OCI-LY1 (cell line): Measurements from ENCODE around the gene USP36.

Experiments
- H2AFZ ChIP-seq: fragments of 200-600 bp; sonication (generic), shearing (Covaris generic); 2 replicates; pipeline ENCODE4 v1.6.0; 2014; ENCODE audit warnings: antibody characterized with exemption, mild to moderate bottlenecking, low read length
- H3F3A ChIP-seq: fragments of 200-600 bp; sonication (generic), shearing (Covaris generic); 2 replicates; pipeline ENCODE4 v1.6.0; 2014; ENCODE audit warnings: mild to moderate bottlenecking, antibody characterized with exemption, low read length, moderate library complexity; ENCODE audit not compliant: insufficient read depth
- H3K27ac ChIP-seq: fragments of 200-600 bp; sonication (generic); 2 replicates; pipeline ENCODE4 v1.5.1; 2014; ENCODE audit warnings: low read length, mixed run types, mild to moderate bottlenecking, low read depth; ENCODE audit not compliant: poor library complexity, severe bottlenecking
- H3K27me3 ChIP-seq: fragments of 200-600 bp; sonication (generic); 2 replicates; pipeline ENCODE4 v1.6.0; 2014; ENCODE audit warnings: antibody characterized with exemption, mild to moderate bottlenecking, low read length, moderate library complexity; ENCODE audit not compliant: insufficient read depth
- H3K36me3 ChIP-seq: fragments of 200-600 bp; sonication (generic); 2 replicates; pipeline ENCODE4 v1.6.1; 2014; ENCODE audit warnings: mild to moderate bottlenecking, antibody characterized with exemption, low read length, moderate library complexity, mixed read lengths; ENCODE audit not compliant: insufficient read depth
- H3K4me1 ChIP-seq: fragments of 200-600 bp; sonication (generic); 2 replicates; pipeline ENCODE4 v1.5.1; 2014; ENCODE audit warnings: mild to moderate bottlenecking, low read length, moderate library complexity; ENCODE audit not compliant: insufficient read depth, severe bottlenecking
- H3K4me2 ChIP-seq: fragments of 200-600 bp; sonication (generic), shearing (Covaris generic); 2 replicates; pipeline ENCODE4 v1.6.1; 2014; ENCODE audit warnings: low read length
- H3K4me3 ChIP-seq: fragments of 200-600 bp; sonication (generic); 2 replicates; pipeline ENCODE4 v1.5.1; 2014; ENCODE audit warnings: low read length, low read depth, mild to moderate bottlenecking, mixed read lengths; ENCODE audit not compliant: poor library complexity, severe bottlenecking
- H3K79me2 ChIP-seq: fragments of 200-600 bp; shearing (Covaris generic); 2 replicates; pipeline ENCODE4 v1.6.1; 2016; ENCODE audit warnings: mixed run types, low read length, mixed read lengths; ENCODE audit not compliant: insufficient read depth
- H3K9ac ChIP-seq: fragments of 200-600 bp; sonication (generic), shearing (Covaris generic); 2 replicates; pipeline ENCODE4 v1.6.1; 2014; ENCODE audit warnings: mild to moderate bottlenecking, low read length, mixed read lengths
- H3K9me2 ChIP-seq: fragments of 200-600 bp; sonication (generic), shearing (Covaris generic); 2 replicates; pipeline ENCODE4 v1.6.1; 2014; ENCODE audit warnings: low read depth, mild to moderate bottlenecking, low read length, mixed read lengths
- H3K9me3 ChIP-seq: fragments of 200-600 bp; shearing (Covaris generic); 2 replicates; pipeline ENCODE4 v1.6.1; 2014; ENCODE audit warnings: low read length, mixed read lengths
- H4K20me1 ChIP-seq: fragments of 200-600 bp; sonication (generic), shearing (Covaris generic); 2 replicates; pipeline ENCODE4 v1.6.0; 2016; ENCODE audit warnings: mild to moderate bottlenecking, low read length; ENCODE audit not compliant: insufficient read depth
- EZH2 ChIP-seq: fragments of 200-600 bp; sonication (generic), shearing (Covaris generic); IDR thresholded peaks from 2 replicates; pipeline ENCODE4 v1.8.0; 2017; ENCODE audit warnings: borderline replicate concordance, mixed run types, mild to moderate bottlenecking, antibody characterized with exemption, low read length, moderate library complexity, mixed read lengths
- TF ChIP-seq, protein P1 (sequence below): fragments of 200-600 bp; sonication (generic), shearing (Covaris generic); IDR thresholded peaks from 2 replicates; pipeline ENCODE4 v1.5.1; 2017; ENCODE audit warnings: mild to moderate bottlenecking, antibody characterized with exemption, low read length, moderate library complexity, mixed read lengths

Gene USP36

GRCh38 chr17:78834571-78834970, 6.0 kb downstream of the USP36 start:
- peaks cover 13% of the 10 kb centered on the region for H3K4me1 ChIP-seq
- H2AFZ ChIP-seq, result no peak overlapping the region
- no peaks in the 10 kb centered on the region for H3K9me2 ChIP-seq
- no peak overlapping the region for H3K4me3 ChIP-seq
- H3K27me3 ChIP-seq, result no peaks in the 10 kb centered on the region
- H3F3A ChIP-seq, result no peaks in the 10 kb centered on the region
- H3K36me3 ChIP-seq, result peaks cover 83% of the 10 kb centered on the region
- no peak overlapping the region for H3K9ac ChIP-seq
- no peaks in the 10 kb centered on the region for H3K9me3 ChIP-seq
- no peak overlapping the region for H3K4me2 ChIP-seq
- no peak overlapping the region for H3K27ac ChIP-seq
- no peaks in the 10 kb centered on the region for H4K20me1 ChIP-seq
- TF ChIP-seq EZH2, result no peak
- TF ChIP-seq, protein P1, sequence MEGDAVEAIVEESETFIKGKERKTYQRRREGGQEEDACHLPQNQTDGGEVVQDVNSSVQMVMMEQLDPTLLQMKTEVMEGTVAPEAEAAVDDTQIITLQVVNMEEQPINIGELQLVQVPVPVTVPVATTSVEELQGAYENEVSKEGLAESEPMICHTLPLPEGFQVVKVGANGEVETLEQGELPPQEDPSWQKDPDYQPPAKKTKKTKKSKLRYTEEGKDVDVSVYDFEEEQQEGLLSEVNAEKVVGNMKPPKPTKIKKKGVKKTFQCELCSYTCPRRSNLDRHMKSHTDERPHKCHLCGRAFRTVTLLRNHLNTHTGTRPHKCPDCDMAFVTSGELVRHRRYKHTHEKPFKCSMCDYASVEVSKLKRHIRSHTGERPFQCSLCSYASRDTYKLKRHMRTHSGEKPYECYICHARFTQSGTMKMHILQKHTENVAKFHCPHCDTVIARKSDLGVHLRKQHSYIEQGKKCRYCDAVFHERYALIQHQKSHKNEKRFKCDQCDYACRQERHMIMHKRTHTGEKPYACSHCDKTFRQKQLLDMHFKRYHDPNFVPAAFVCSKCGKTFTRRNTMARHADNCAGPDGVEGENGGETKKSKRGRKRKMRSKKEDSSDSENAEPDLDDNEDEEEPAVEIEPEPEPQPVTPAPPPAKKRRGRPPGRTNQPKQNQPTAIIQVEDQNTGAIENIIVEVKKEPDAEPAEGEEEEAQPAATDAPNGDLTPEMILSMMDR, result no peak
- H3K79me2 ChIP-seq, result peaks cover 19% of the 10 kb centered on the region

DNA sequence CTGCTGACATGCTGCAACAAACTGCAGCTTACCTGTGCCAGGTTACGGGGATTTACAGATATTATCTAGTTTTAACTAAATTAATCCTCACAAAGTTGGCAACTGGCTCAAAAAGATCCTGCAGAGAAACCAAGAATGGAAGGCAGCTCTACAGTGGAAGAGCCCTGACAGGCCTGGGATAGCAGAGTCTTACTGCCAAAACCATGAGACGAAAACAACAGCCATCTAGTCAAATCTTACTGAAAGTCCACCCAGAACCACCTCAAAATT, 8.1 kb downstream of the USP36 start:
- Histone ChIP-seq H3K9ac (no peak overlapping the region), H3K9me3 (no peaks in the 10 kb centered on the region), H3K36me3 (peaks cover 97% of the 10 kb centered on the region), H3K9me2 (no peaks in the 10 kb centered on the region), H4K20me1 (no peaks in the 10 kb centered on the region), H3K4me2 (no peak overlapping the region), H3K4me1 (peaks cover 2% of the 10 kb centered on the region), H3F3A (no peaks in the 10 kb centered on the region), H2AFZ (no peak overlapping the region), H3K27ac (no peak overlapping the region), H3K27me3 (no peaks in the 10 kb centered on the region), H3K79me2 (no peaks in the 10 kb centered on the region), H3K4me3 (no peak overlapping the region)
- TF ChIP-seq, protein P1, result no peak
- TF ChIP-seq EZH2, result no peak

DNA sequence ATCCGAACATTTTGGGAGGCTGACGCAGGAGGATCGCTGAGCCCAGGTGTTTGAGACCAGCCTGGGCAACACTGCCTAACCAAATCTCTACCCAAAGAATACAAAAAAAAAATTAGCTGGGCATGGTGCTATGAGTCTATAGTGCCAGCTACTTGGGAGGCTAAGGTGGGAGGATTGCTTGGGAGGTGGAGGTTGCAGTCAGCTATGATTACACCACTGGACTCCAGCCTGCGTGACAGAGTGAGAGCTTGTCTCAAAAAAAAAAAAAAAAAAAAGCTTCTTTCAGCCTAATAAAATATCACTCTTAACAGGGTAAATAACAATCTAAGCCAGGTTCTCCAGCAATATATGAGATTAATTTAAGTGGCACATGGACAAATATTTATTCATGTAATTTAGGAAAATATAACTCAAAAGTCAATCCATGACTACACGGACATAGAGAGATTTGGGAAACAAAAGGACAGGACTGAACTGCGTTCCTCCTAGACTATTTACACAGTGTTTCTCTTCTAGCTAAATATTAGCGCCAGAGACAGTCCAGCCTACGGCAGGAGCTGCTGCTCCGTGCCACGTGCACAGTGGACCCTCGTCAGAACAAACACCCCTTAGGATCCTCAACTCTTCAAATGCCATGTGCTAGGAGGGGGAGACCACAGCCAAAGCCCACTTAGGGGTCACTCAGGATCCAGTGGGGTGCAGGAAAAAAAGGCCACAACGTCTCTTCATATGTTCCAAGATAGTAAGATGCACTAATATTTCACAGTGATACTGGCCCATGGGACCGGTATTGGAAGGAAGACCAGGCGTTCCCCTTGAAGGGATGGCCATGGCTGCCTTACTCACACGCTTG, 8.7 kb downstream of the USP36 start:
- TF ChIP-seq EZH2, result no peak
- TF ChIP-seq, protein P1, result no peak
- no peaks in the 10 kb centered on the region for H3F3A ChIP-seq
- H3K79me2 ChIP-seq, result no peaks in the 10 kb centered on the region

More for the DNA sequence above, 8.7 kb downstream of the USP36 start:
- Histone ChIP-seq H3K4me2 (no peak overlapping the region), H3K4me3 (no peak overlapping the region), H3K4me1 (peaks cover 4% of the 10 kb centered on the region), H3K9me2 (no peaks in the 10 kb centered on the region), H3K9me3 (no peaks in the 10 kb centered on the region), H2AFZ (no peak overlapping the region), H3K27me3 (no peaks in the 10 kb centered on the region), H3K9ac (no peak overlapping the region), H4K20me1 (no peaks in the 10 kb centered on the region), H3K36me3 (peaks cover 95% of the 10 kb centered on the region), H3K27ac (no peak overlapping the region)
